Osteocyte (in vitro differentiated cells): ENCODE measurements around the gene VSNL1. TPM values are rescaled to one million over a fixed set of nuclear protein-coding genes. Genes with fewer than 3 reads are reported as not detected.

Experiments used
- DNase-seq: peaks from one replicate; pipeline ENCODE4 v3.0.0; 2021; ENCODE audit warnings: mixed read lengths; ENCODE audit not compliant: unreplicated experiment; ENCODE audit errors: extremely low spot score
- H3K27ac Mint-ChIP-seq: one replicate; pipeline ENCODE4 v1.8.0; 2021; ENCODE audit warnings: mild to moderate bottlenecking, mixed read lengths; ENCODE audit not compliant: unreplicated experiment
- H3K27me3 Mint-ChIP-seq: one replicate; pipeline ENCODE4 v1.8.0; 2021; ENCODE audit warnings: mixed read lengths; ENCODE audit not compliant: unreplicated experiment
- H3K36me3 Mint-ChIP-seq: one replicate; pipeline ENCODE4 v1.8.0; 2021; ENCODE audit warnings: mixed read lengths; ENCODE audit not compliant: unreplicated experiment
- H3K4me1 Mint-ChIP-seq: one replicate; pipeline ENCODE4 v1.8.0; 2021; ENCODE audit warnings: mixed read lengths; ENCODE audit not compliant: unreplicated experiment
- H3K4me3 Mint-ChIP-seq: one replicate; pipeline ENCODE4 v1.8.0; 2021; ENCODE audit warnings: mild to moderate bottlenecking, moderate library complexity, mixed read lengths; ENCODE audit not compliant: unreplicated experiment
- H3K9me3 Mint-ChIP-seq: one replicate; pipeline ENCODE4 v1.8.0; 2021; ENCODE audit warnings: mixed read lengths; ENCODE audit not compliant: unreplicated experiment
- long read RNA-seq: library from polyadenylated mRNA; unstranded; transcript quantifications from one replicate; pipeline ENCODE4 v2.0.0, GENCODE V29; 2021
- total RNA-seq: library from RNA; stranded (reverse); gene quantifications from 2 replicates; pipeline ENCODE4 v1.2.1, GENCODE V29; 2021
- TF ChIP-seq, protein P1 (sequence below): fragments of 200-600 bp; sonication (generic); IDR thresholded peaks from 2 replicates; pipeline ENCODE4 v1.5.0; 2021; ENCODE audit warnings: antibody characterized with exemption, mild to moderate bottlenecking, moderate library complexity

The VSNL1 gene
- total RNA-seq, result not detected in 2 replicates
- long read RNA-seq, result 0 reads

DNA sequence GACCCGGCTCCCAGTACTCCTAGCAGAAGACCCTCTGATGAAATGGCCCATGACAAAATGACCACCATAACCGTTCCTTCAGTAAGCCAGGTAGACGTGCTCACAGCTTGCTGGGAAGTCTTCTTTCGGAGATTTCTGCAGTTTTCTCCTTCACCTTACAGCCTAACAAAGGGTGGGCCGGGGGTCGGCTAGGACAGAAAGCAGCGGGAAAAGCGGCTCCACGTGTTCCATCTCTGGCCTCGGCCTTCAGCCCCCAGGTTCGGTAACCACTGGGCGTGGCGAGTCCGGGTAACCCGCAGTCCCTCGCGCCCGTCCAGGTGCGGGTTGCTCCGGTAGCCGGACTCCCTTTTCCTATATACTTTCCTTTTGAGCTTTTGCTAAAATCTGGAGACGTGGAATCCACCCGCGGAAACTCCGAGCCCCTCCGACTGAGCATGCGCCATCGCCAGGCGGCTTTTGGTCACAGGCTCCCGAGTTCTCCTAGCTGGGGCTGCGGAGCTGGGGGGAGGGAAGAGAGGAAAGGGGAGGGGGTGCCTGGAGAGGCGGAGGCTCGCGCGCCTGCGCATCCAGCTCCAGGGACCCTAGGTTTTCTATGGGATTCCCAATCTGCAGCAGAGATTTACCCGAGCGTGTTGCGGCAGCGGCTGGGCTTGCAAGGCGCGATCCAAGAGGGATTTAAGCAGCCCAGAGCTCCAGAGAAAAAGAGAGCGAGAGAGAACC is at the start of gene VSNL1:
Gene VSNL1, plus strand, starts transcription at position 604 of the 720 bp plus-strand sequence. CDS start 51,379 bp downstream, outside the sequence.
- Mint-ChIP-seq H3K9me3 (no peaks in the 10 kb centered on the region), H3K27ac (no peak within 1 kb of the TSS), H3K36me3 (no peaks in the 10 kb centered on the region), H3K27me3 (peaks cover 81% of the 10 kb centered on the region), H3K4me3 (peak within 1 kb of the TSS; percentile 79), H3K4me1 (peaks cover 34% of the 10 kb centered on the region)
- peak; percentile 89 for DNase-seq
- TF ChIP-seq, protein P1, sequence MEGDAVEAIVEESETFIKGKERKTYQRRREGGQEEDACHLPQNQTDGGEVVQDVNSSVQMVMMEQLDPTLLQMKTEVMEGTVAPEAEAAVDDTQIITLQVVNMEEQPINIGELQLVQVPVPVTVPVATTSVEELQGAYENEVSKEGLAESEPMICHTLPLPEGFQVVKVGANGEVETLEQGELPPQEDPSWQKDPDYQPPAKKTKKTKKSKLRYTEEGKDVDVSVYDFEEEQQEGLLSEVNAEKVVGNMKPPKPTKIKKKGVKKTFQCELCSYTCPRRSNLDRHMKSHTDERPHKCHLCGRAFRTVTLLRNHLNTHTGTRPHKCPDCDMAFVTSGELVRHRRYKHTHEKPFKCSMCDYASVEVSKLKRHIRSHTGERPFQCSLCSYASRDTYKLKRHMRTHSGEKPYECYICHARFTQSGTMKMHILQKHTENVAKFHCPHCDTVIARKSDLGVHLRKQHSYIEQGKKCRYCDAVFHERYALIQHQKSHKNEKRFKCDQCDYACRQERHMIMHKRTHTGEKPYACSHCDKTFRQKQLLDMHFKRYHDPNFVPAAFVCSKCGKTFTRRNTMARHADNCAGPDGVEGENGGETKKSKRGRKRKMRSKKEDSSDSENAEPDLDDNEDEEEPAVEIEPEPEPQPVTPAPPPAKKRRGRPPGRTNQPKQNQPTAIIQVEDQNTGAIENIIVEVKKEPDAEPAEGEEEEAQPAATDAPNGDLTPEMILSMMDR, result no peak

DNA sequence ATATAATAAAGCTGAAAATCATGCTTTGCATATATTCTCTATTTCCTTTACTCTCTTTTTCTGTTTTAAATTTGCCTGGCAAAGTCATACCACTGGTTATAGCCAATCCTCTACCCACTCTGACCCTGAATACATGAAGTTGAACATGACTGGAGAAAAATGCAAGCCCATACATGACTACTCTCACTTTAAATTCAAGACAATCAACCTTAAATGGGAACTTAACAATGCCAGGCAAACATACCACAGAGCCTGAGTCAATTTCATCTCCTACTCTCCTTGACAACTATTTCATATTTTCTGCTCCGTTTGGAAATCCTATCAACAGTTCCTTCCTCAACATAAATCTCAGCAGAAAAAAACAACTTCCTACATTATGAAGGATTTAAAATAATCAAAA is 44.9 kb upstream of the VSNL1 start:
- H3K27ac Mint-ChIP-seq, result no peak overlapping the region
- TF ChIP-seq, protein P1, result no peak
- H3K27me3 Mint-ChIP-seq, result no peaks in the 10 kb centered on the region
- no peaks in the 10 kb centered on the region for H3K4me1 Mint-ChIP-seq
- H3K36me3 Mint-ChIP-seq, result no peaks in the 10 kb centered on the region
- H3K9me3 Mint-ChIP-seq, result no peaks in the 10 kb centered on the region
- H3K4me3 Mint-ChIP-seq, result no peak overlapping the region
- DNase-seq, result no peak

GRCh38 chr2:17497718-17498117 is 42.8 kb upstream of the VSNL1 start:
- H3K27me3 Mint-ChIP-seq, result no peaks in the 10 kb centered on the region
- DNase-seq, result no peak
- H3K9me3 Mint-ChIP-seq, result no peaks in the 10 kb centered on the region
- TF ChIP-seq, protein P1, result no peak
- H3K4me3 Mint-ChIP-seq, result no peak overlapping the region
- no peak overlapping the region for H3K27ac Mint-ChIP-seq
- H3K4me1 Mint-ChIP-seq, result no peaks in the 10 kb centered on the region
- H3K36me3 Mint-ChIP-seq, result no peaks in the 10 kb centered on the region

DNA sequence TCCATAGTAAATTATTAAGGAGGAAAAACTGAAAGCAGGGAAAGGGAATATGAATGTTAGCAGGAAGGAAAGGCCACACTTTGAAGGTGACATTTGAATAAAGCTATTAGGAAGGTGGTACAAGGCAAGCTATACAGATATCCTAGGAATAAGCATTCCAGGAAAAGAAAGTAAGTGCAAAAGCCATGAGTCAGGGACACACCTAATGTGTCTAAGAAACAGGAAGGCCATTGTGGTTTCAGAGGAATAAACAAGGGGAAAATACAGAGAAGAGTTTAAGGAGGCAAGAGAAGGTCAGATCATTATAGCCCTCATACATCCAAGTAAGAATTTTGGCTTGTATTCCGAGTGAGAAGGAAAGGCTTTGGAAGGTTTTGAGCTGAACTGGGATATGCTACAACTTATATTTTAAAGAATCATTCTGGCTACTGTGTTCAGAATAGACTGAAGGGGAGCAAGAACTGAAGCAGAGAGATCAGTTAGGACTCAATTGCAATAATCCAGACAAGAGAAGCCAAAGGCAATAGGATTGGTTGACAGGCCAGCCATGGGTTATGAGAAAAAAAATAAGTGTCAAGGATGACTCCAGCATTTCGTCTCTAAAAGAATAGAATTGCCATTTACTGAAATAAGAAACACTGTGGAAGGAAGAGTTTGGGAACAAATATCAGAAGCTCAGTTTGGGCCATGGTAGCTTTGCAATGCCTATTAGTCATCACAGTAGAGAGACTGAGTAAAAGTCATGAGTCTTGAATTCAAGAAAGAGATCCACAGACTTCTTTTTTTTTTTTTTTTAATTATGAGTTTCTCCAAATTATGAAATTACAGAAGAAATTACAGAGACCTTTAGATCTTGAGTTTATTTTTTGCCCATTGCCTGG is 33.5 kb upstream of the VSNL1 start:
- H3K27ac Mint-ChIP-seq, result no peak overlapping the region
- no peaks in the 10 kb centered on the region for H3K4me1 Mint-ChIP-seq
- DNase-seq, result no peak
- TF ChIP-seq, protein P1, result no peak
- no peaks in the 10 kb centered on the region for H3K36me3 Mint-ChIP-seq
- H3K9me3 Mint-ChIP-seq, result no peaks in the 10 kb centered on the region
- peaks cover 18% of the 10 kb centered on the region for H3K27me3 Mint-ChIP-seq
- H3K4me3 Mint-ChIP-seq, result no peak overlapping the region

DNA sequence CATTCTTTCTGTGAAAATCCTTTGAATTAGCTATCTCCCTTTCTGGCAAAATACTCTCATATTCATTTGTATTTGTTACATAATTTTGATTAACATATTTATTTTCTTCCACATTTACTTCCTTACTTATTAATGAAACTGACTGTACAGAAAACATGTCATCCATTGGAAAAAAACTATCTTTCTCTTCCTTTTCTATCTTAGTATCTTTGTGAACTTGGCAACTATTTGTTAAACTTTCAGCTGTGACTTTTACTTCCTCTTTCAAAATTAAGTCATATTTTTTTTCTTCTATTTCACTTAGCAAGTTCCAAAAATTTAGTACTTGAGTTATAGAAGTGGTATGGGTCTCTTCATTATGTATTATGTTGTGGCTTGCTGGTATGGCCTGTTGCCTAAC is 24.8 kb upstream of the VSNL1 start:
- Mint-ChIP-seq H3K4me1 (peaks cover 8% of the 10 kb centered on the region), H3K27ac (no peak overlapping the region), H3K36me3 (no peaks in the 10 kb centered on the region), H3K9me3 (no peaks in the 10 kb centered on the region), H3K27me3 (peaks cover 44% of the 10 kb centered on the region), H3K4me3 (no peak overlapping the region)
- TF ChIP-seq, protein P1, result no peak
- no peak for DNase-seq
